Panc1 (cell line): ENCODE data around the gene C1orf232. TPM values are rescaled to one million over a fixed set of nuclear protein-coding genes. Genes with fewer than 3 reads are reported as not detected.

Experiments
- ATAC-seq: fragments of 200-7000 bp; cut with Tn5 transposase; 2 replicates; pipeline ENCODE4 v1.9.1; 2020; ENCODE audit warnings: mild to moderate bottlenecking, moderate library complexity
- BruUV-seq: library from RNA; stranded (reverse); fragments of 400-500 nt; replicated peaks from 2 replicates; lab custom pipeline; 2021; lab: Mats Ljungman, UMichigan
- CTCF ChIA-PET: fragments of 300-600 bp; sonication (Branson Sonifier 250); formaldehyde crosslinking; loops from one replicate; lab custom pipeline; 2022; ENCODE audit warnings: antibody characterized with exemption; lab: Charles Lee
- POLR2A ChIA-PET: fragments of 300-600 bp; sonication (Branson Sonifier 250); formaldehyde crosslinking; loops from one replicate; lab custom pipeline; 2022; ENCODE audit warnings: antibody characterized with exemption; lab: Charles Lee
- DNase-seq: peaks from one replicate; pipeline ENCODE4 v3.0.0-alpha.2; 2010; ENCODE audit warnings: low read depth, low spot score
- H3K27ac ChIP-seq: 2 replicates; pipeline ENCODE4 v1.5.1; 2011; ENCODE audit warnings: mild to moderate bottlenecking, low read length, inconsistent platforms
- H3K27me3 ChIP-seq: fragments of 200-500 bp; sonication (Bioruptor generic); 2 replicates; pipeline ENCODE4 v1.6.0; 2014; ENCODE audit warnings: low read length, inconsistent platforms; ENCODE audit not compliant: control insufficient read depth, insufficient read depth
- H3K36me3 ChIP-seq: fragments of 200-500 bp; sonication (Bioruptor generic); 2 replicates; pipeline ENCODE4 v1.5.1; 2014; ENCODE audit warnings: inconsistent platforms, mild to moderate bottlenecking, low read length, moderate library complexity; ENCODE audit not compliant: control insufficient read depth, insufficient read depth
- H3K4me1 ChIP-seq: 2 replicates; pipeline ENCODE4 v1.5.1; 2011; ENCODE audit warnings: inconsistent platforms, mild to moderate bottlenecking, low read length, moderate library complexity; ENCODE audit not compliant: control insufficient read depth, insufficient read depth
- H3K4me3 ChIP-seq, 2 experiments: 2 replicates each; pipeline ENCODE4 v1.5.1; 2011 to 2012; ENCODE audit warnings: low read depth in 2 of 2, low read length in 2 of 2, mild to moderate bottlenecking in 2 of 2, inconsistent platforms in 1 of 2, moderate library complexity in 1 of 2
- H3K9me3 ChIP-seq: fragments of 200-500 bp; sonication (Bioruptor generic); 2 replicates; pipeline ENCODE4 v1.5.1; 2014; ENCODE audit warnings: low read depth, mild to moderate bottlenecking, inconsistent platforms, low read length, moderate library complexity; ENCODE audit not compliant: control insufficient read depth, insufficient read depth
- POLR2AphosphoS5 ChIP-seq: IDR thresholded peaks from 2 replicates; pipeline ENCODE4 v1.6.1; 2012; ENCODE audit warnings: mild to moderate bottlenecking, low read depth, low read length, moderate library complexity
- SIN3A ChIP-seq: IDR thresholded peaks from 2 replicates; pipeline ENCODE4 v1.6.1; 2012; ENCODE audit warnings: low read depth, mild to moderate bottlenecking, low read length, moderate library complexity, borderline replicate concordance; ENCODE audit not compliant: insufficient read depth
- TCF7L2 ChIP-seq: IDR thresholded peaks from 2 replicates; pipeline ENCODE4 v1.6.1; 2011; ENCODE audit warnings: mild to moderate bottlenecking, low read depth, low read length, inconsistent platforms
- in situ Hi-C: cut with HindIII; loops from 2 replicates; pipeline ENCODE4 v1.10.0; 2016; ENCODE audit warnings: low sequenced_read_pairs, low pct_unique_long_range_greater_than_20kb
- intact Hi-C: fragments of 100-400 bp; cut with micrococcal nuclease; formaldehyde crosslinking; loops from one replicate; pipeline ENCODE4 v1.10.0; 2022; ENCODE audit not compliant: unreplicated experiment
- total RNA-seq: library from RNA; stranded (reverse); gene quantifications from one replicate; pipeline ENCODE4 v1.2.1, GENCODE V29; 2021; ENCODE audit not compliant: unreplicated experiment
- TF ChIP-seq, protein P1 (sequence below), 2 experiments: IDR thresholded peaks; 2 replicates each; pipeline ENCODE4 v1.6.1; 2011 to 2012; ENCODE audit warnings: low read depth in 2 of 2, control low read depth in 1 of 2, low read length in 1 of 2, mild to moderate bottlenecking in 1 of 2, moderate library complexity in 1 of 2; ENCODE audit not compliant: insufficient read depth in 1 of 2
- TF ChIP-seq, protein P2 (sequence below): fragments of 450-650 bp; IDR thresholded peaks from 2 replicates; pipeline ENCODE4 v1.5.1; 2017; ENCODE audit warnings: mild to moderate bottlenecking

The C1orf232 gene
- total RNA-seq, 1 experiment from 2014 or later: not detected

DNA sequence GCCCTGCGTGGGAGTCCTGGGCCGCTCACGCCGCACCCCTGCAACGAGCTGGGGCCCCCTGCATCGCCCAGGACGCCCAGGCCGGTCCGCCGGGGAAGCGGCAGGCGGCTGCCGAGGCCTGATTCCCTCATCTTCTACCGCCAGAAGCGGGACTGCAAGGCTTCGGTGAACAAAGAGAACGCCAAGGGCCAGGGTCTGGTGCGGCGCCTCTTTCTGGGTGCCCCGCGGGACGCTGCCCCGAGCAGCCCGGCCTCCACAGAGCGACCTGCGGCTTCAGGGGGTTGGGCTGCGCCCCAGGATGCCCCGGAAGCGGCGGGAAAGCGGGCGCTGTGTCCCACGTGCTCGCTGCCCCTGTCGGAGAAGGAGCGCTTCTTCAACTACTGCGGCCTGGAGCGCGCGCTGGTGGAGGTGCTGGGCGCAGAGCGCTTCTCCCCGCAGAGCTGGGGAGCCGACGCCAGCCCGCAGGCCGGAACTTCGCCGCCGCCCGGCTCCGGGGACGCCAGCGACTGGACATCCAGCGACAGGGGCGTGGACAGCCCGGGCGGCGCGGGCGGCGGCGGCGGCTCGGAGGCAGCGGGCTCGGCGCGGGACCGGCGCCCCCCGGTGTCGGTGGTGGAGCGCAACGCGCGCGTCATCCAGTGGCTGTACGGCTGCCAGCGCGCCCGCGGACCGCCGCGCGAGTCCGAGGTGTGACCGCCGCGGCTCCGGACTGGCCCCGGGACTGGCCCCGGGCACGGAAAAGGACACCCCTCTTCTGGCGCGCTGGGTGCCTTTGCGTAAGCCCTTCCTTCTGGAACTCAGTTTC lies 7.1 kb downstream of the C1orf232 start:
- H3K4me1 ChIP-seq: peaks cover 6% of the 10 kb centered on the region; the same call in 1 of the 2 replicates

DNA sequence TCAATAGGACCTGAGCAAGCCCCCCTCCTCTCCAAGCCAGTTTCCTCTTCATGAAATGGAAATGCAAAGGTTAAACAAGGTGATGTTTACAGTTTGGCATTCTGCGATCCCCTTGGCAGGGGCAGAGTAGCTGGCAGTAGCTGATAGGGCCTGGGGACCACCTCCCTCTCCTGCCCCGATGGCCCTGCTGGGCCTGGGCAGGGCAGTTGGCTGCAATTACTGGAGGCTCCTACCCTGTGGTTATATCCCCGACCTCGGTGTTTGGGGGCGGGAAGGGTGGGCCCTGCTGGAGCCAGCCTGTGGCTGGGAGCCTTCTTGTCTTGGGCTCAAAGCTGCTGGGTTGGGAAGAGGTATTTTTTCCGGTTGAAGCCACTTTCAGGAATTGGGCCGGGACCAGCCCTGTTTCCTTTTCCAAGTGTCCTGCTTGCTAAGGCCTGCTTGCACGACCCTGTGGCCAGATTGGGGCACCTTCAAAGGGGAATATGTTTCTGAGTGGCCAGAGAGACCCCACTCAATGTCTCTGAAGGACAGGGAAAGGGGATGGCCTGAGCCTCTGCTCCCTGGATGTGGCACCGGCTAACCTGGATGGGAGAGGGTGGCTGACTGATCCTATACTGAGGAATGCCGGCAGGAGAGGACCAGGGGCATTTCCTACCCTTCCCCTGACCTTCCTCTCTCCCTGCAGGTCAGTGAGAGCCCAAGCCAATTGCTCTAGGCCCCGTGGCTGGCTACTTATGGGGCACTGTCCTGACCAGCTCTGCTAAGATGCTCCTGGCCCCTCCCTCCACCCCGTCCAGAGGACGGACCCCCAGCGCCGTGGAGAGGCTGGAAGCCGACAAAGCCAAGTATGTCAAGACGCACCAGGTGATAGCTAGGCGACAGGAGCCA lies 8.0 kb downstream of the C1orf232 start:
- Histone ChIP-seq H3K27me3 (no peaks in the 10 kb centered on the region), H3K27ac (peak overlapping the region; percentile 73), H3K4me1 (peaks cover 6% of the 10 kb centered on the region; the same call in 1 of the 2 replicates), H3K36me3 (no peaks in the 10 kb centered on the region), H3K9me3 (no peaks in the 10 kb centered on the region), H3K4me3 (peak overlapping the region in 1 of 2 experiments; percentile 53; a peak in 2 of 4 replicates)
- intact Hi-C loops (no loop called here), in situ Hi-C loops (no loop called here)
- CTCF ChIA-PET: no interaction called here
- no peak for ATAC-seq
- TF ChIP-seq, protein P1, sequence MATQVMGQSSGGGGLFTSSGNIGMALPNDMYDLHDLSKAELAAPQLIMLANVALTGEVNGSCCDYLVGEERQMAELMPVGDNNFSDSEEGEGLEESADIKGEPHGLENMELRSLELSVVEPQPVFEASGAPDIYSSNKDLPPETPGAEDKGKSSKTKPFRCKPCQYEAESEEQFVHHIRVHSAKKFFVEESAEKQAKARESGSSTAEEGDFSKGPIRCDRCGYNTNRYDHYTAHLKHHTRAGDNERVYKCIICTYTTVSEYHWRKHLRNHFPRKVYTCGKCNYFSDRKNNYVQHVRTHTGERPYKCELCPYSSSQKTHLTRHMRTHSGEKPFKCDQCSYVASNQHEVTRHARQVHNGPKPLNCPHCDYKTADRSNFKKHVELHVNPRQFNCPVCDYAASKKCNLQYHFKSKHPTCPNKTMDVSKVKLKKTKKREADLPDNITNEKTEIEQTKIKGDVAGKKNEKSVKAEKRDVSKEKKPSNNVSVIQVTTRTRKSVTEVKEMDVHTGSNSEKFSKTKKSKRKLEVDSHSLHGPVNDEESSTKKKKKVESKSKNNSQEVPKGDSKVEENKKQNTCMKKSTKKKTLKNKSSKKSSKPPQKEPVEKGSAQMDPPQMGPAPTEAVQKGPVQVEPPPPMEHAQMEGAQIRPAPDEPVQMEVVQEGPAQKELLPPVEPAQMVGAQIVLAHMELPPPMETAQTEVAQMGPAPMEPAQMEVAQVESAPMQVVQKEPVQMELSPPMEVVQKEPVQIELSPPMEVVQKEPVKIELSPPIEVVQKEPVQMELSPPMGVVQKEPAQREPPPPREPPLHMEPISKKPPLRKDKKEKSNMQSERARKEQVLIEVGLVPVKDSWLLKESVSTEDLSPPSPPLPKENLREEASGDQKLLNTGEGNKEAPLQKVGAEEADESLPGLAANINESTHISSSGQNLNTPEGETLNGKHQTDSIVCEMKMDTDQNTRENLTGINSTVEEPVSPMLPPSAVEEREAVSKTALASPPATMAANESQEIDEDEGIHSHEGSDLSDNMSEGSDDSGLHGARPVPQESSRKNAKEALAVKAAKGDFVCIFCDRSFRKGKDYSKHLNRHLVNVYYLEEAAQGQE (IDR thresholded peaks at IDR 0.05; ENCODE audit: insufficient read depth in 1 of 2, low read depth in 2 of 2, low read length in 1 of 2): no peak
- no peak for TF ChIP-seq SIN3A
- no peak for TF ChIP-seq POLR2AphosphoS5
- TF ChIP-seq TCF7L2: no peak
- POLR2A ChIA-PET: no interaction called here
- no peak for DNase-seq
- no TSS peak for BruUV-seq

More for the DNA sequence above, 7.1 kb downstream of the C1orf232 start:
- H3K27ac ChIP-seq: peak overlapping the region; percentile 73
- ChIA-PET POLR2A (no interaction called here), CTCF (no interaction called here)
- peak overlapping the region; percentile 47 to 56 for H3K4me3 ChIP-seq
- no peaks in the 10 kb centered on the region for H3K27me3 ChIP-seq
- intact Hi-C loops: no loop called here
- in situ Hi-C loops: no loop called here
- H3K9me3 ChIP-seq: no peaks in the 10 kb centered on the region
- H3K36me3 ChIP-seq: no peaks in the 10 kb centered on the region
- ATAC-seq: peak; percentile 71
- TF ChIP-seq TCF7L2 (no peak), SIN3A (no peak)
- TF ChIP-seq, protein P2, sequence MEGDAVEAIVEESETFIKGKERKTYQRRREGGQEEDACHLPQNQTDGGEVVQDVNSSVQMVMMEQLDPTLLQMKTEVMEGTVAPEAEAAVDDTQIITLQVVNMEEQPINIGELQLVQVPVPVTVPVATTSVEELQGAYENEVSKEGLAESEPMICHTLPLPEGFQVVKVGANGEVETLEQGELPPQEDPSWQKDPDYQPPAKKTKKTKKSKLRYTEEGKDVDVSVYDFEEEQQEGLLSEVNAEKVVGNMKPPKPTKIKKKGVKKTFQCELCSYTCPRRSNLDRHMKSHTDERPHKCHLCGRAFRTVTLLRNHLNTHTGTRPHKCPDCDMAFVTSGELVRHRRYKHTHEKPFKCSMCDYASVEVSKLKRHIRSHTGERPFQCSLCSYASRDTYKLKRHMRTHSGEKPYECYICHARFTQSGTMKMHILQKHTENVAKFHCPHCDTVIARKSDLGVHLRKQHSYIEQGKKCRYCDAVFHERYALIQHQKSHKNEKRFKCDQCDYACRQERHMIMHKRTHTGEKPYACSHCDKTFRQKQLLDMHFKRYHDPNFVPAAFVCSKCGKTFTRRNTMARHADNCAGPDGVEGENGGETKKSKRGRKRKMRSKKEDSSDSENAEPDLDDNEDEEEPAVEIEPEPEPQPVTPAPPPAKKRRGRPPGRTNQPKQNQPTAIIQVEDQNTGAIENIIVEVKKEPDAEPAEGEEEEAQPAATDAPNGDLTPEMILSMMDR: peak; percentile 39; the same call in 1 of the 2 replicates
- DNase-seq: no peak
- no TSS peak for BruUV-seq
